Ovary (tissue), 3 donors: ENCODE measurements around the gene REPS2.

Experiments used
- EP300 ChIP-seq: sonication (generic); formaldehyde crosslinking; IDR thresholded peaks from one replicate; pipeline ENCODE4 v1.6.1; 2017; ENCODE audit warnings: antibody characterized with exemption
- POLR2A ChIP-seq: fragments of 450-650 bp; IDR thresholded peaks from one replicate; pipeline ENCODE4 v1.6.1; 2017; ENCODE audit warnings: antibody characterized with exemption, mild to moderate bottlenecking, moderate library complexity
- TF ChIP-seq, protein P1 (sequence below), 3 donors: fragments of 450-650 bp in 2 of 3; fragments of 200-600 bp in 1 of 3; IDR thresholded peaks; one replicate each; pipeline versions ENCODE4 v1.5.1 to v1.8.0; 2016 to 2022; ENCODE audit warnings: antibody characterized with exemption in 3 of 3, mild to moderate bottlenecking in 1 of 3
- donor health status: DM: no; HTN: no; CAD: no.

DNA sequence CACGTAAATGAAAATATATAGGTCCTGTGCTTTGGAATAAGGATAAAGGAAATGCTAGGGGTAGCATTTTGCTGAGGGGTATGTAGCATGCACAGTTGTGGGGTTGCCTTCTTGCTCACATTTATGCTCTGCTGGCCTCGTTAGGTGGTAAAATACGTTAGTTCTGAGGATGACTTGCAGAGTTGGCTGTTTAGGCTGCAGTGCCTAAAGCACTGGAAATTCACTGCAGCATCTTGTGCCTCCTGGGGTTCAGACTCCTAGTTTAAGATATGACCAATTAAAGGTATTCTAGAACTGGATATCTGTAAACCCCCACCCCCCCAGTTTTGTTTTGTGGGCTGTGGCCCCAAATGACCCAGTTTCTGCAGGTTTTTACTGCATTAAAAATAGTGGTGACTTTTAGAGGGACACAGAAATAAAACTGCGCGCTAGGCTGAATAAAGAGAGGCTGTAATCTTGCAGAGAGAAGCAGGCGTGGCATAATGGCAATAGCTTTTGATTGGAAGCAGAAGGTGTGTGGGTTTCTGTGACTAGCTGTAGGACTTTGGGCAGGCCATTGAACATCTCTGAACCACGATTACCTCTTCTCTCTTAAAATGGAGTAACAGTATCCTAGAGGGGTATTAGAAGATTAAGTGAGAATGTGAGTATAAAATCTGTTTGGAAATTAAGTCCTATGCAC, 79.3 kb downstream of the REPS2 start:
- TF ChIP-seq, protein P1, sequence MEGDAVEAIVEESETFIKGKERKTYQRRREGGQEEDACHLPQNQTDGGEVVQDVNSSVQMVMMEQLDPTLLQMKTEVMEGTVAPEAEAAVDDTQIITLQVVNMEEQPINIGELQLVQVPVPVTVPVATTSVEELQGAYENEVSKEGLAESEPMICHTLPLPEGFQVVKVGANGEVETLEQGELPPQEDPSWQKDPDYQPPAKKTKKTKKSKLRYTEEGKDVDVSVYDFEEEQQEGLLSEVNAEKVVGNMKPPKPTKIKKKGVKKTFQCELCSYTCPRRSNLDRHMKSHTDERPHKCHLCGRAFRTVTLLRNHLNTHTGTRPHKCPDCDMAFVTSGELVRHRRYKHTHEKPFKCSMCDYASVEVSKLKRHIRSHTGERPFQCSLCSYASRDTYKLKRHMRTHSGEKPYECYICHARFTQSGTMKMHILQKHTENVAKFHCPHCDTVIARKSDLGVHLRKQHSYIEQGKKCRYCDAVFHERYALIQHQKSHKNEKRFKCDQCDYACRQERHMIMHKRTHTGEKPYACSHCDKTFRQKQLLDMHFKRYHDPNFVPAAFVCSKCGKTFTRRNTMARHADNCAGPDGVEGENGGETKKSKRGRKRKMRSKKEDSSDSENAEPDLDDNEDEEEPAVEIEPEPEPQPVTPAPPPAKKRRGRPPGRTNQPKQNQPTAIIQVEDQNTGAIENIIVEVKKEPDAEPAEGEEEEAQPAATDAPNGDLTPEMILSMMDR (IDR thresholded peaks at IDR 0.05) = no peak
- no peak for TF ChIP-seq POLR2A
- TF ChIP-seq EP300 = no peak
